ENCODE data around the gene PRDM1. TPM values are rescaled to one million over a fixed set of nuclear protein-coding genes. Genes with fewer than 3 reads are reported as not detected.

PRDM1 gene
- total RNA-seq, 4 donors from 2014 or later: 31.3 to 51.9 (median 40.9) TPM

DNA sequence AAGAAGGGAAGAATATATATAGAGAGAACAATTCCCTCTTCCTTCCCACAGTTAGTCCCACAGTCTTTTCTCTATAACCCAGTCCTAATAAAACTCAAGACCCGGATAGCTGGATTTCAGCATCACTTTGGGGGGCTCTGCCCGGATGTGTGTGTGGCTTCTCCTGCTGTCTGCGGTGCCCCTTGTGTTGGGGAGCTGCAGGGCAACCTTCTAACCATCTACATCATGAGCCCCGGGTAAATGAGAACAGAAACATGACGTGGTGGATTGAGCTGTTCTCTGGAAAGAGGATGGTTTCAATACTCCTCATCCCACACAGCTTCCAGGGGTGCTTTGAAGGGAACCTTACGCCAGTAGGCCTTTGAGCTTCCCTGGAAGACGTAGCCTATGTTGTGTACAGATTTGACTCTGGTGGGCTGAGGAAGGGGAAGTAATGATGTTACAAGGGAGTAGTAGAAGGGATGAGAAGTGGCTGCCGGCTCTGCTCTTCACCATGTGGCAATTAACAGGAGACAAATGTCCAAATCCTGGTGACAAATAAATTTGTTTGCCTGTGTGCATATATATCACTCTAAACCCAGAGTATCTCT is 13.5 kb upstream of the PRDM1 start:
- H3K4me3 ChIP-seq (ENCODE audit: low read depth, poor library complexity, severe bottlenecking): no peak overlapping the region
- DNase-seq (ENCODE audit: low spot score in 2 of 2): no peak
- intact Hi-C loops (cut with DNase I; ENCODE audit: low total_unique reads): loop anchor here (10.0 kb wide), 1 partner anchor 78 kb away; no protein-coding TSS in a partner anchor
- TF ChIP-seq, protein P1, sequence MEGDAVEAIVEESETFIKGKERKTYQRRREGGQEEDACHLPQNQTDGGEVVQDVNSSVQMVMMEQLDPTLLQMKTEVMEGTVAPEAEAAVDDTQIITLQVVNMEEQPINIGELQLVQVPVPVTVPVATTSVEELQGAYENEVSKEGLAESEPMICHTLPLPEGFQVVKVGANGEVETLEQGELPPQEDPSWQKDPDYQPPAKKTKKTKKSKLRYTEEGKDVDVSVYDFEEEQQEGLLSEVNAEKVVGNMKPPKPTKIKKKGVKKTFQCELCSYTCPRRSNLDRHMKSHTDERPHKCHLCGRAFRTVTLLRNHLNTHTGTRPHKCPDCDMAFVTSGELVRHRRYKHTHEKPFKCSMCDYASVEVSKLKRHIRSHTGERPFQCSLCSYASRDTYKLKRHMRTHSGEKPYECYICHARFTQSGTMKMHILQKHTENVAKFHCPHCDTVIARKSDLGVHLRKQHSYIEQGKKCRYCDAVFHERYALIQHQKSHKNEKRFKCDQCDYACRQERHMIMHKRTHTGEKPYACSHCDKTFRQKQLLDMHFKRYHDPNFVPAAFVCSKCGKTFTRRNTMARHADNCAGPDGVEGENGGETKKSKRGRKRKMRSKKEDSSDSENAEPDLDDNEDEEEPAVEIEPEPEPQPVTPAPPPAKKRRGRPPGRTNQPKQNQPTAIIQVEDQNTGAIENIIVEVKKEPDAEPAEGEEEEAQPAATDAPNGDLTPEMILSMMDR (IDR thresholded peaks at IDR 0.05): no peak
- no peak for TF ChIP-seq POLR2A (IDR thresholded peaks at IDR 0.05)
- WGBS, 2 donors: 77 to 83% methylated on average over 8 of the region's 8 CpGs

DNA sequence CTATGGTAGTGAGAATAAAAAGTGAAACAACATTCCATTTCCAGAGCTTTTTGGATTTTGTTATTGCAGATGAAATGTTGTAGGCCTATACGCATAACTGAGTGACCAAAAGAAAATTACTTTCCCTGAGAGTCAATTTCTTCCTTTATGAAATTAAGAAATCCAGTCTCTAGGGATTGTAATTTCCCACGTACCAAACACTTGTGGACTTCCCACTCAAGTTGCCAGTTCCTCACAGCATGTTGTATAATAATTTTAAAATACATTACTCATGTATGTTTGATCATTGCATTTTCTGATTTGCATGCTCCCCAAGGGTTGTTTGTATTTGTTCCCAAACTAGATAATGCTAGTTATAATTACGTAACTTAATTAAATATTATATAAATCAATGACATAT is 12.0 kb upstream of the PRDM1 start:
- TF ChIP-seq, protein P1 (IDR thresholded peaks at IDR 0.05): no peak
- no peak for TF ChIP-seq POLR2A (IDR thresholded peaks at IDR 0.05)
- intact Hi-C loops (cut with DNase I; ENCODE audit: low total_unique reads): loop anchor here (10.0 kb wide), 1 partner anchor 79 kb away; no protein-coding TSS in a partner anchor
- no peak overlapping the region for H3K4me3 ChIP-seq (ENCODE audit: low read depth, poor library complexity, severe bottlenecking)
- no peak for DNase-seq (ENCODE audit: low spot score in 2 of 2)
- WGBS, 2 donors: 77 to 83% methylated on average over 3 of the region's 3 CpGs

DNA sequence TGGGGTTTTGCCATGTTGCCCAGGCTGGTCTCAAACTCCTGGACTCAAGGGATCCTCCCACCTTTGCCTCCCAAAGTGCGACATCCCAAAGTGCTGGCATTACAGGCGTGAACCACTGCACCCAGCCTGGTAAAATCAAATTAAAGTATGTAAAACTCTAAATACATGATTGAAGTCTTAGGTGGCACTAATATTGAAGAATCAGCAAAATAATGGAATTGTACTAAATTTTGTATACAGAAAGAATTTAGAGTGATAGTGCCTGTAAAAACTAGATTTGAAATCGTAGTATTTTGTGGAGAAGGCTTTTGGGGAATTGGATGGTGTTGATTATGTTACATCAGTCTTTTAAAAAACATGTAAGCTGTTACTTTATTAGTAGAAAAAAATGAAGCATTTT is 10.0 kb upstream of the PRDM1 start:
- WGBS, 2 donors: 91 to 92% methylated on average over 3 of the region's 3 CpGs
- intact Hi-C loops (cut with DNase I; ENCODE audit: low total_unique reads): loop anchor here (10.0 kb wide), 1 partner anchor 81 kb away; no protein-coding TSS in a partner anchor
- TF ChIP-seq POLR2A (IDR thresholded peaks at IDR 0.05): no peak
- TF ChIP-seq, protein P1 (IDR thresholded peaks at IDR 0.05): no peak
- H3K4me3 ChIP-seq (ENCODE audit: low read depth, poor library complexity, severe bottlenecking): no peak overlapping the region
- no peak for DNase-seq (ENCODE audit: low spot score in 2 of 2)

DNA sequence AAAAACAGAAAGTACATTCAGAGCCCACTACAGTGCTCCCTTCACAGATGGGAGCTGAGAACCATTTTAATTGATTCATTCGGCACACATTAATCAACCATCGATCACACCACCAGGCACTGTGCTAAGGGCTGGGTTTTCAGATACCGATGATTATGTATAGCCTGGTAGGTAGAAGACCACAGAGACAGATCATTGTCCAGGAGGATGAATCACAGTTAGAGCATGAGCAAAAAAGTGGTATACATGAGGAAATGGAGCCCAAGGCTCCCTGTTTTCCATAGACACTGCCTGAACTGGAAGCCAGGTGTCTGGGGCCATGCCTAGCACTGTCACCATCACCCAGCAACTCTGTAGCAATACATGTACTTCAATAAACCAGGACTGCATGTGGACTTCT is 9.0 kb upstream of the PRDM1 start:
- WGBS, 2 donors: 89 to 97% methylated on average over 3 of the region's 3 CpGs

DNA sequence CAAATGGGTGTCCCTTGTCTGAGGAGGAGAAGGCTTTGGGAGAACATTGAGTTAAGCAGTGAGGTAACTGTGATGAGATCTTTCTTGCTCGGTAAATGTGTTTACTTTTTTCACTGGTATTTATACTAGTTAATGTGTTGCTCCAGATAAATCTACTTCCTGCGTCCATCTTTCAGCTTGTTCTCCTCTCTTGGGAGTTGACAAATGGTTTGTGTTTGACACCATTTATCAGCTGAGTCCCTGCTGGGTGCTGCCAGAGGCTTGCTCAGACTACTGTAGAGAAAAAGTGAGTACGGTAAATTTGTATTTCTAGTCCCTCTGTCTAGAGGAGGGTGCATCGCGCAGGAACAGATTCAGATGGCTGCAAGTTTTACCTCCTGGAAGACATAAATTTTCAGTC is 8.3 kb upstream of the PRDM1 start:
- intact Hi-C loops (cut with DNase I; ENCODE audit: low total_unique reads): loop anchor here (10.0 kb wide), 1 partner anchor 83 kb away; no protein-coding TSS in a partner anchor
- no peak for TF ChIP-seq POLR2A (IDR thresholded peaks at IDR 0.05)
- TF ChIP-seq, protein P1 (IDR thresholded peaks at IDR 0.05): no peak
- H3K4me3 ChIP-seq (ENCODE audit: low read depth, poor library complexity, severe bottlenecking): no peak overlapping the region
- 77 to 82% methylated on average over 5 of the region's 5 CpGs for WGBS, 2 donors
- DNase-seq (ENCODE audit: low spot score in 2 of 2): no peak

More for the DNA sequence above, 9.0 kb upstream of the PRDM1 start:
- intact Hi-C loops (cut with DNase I; ENCODE audit: low total_unique reads): loop anchor here (10.0 kb wide), 1 partner anchor 82 kb away; no protein-coding TSS in a partner anchor
- no peak for DNase-seq (ENCODE audit: low spot score in 2 of 2)
- H3K4me3 ChIP-seq (ENCODE audit: low read depth, poor library complexity, severe bottlenecking): no peak overlapping the region
- TF ChIP-seq, protein P1 (IDR thresholded peaks at IDR 0.05): no peak
- TF ChIP-seq POLR2A (IDR thresholded peaks at IDR 0.05): no peak
